A673 (cell line): ENCODE measurements around the gene THADA.

Source experiments
- CTCF ChIP-seq: fragments of 300-800, 200-600 bp; sonication (generic); conservative IDR thresholded peaks from 2 replicates; pipeline ENCODE4 v1.5.1; 2017; ENCODE audit warnings: low read depth, mild to moderate bottlenecking, antibody characterized with exemption, low read length, moderate library complexity, mixed read lengths
- EZH2 ChIP-seq: fragments of 200-600 bp; sonication (generic); IDR thresholded peaks from 2 replicates; pipeline ENCODE4 v1.6.1; 2017; ENCODE audit warnings: borderline replicate concordance, low read depth, mild to moderate bottlenecking, mixed read lengths, antibody characterized with exemption, low read length; ENCODE audit not compliant: poor library complexity, severe bottlenecking

GRCh38 chr2:43488737-43489136 lies 107.1 kb downstream of the THADA start:
- TF ChIP-seq CTCF (no peak), EZH2 (no peak)
